Measurements from ENCODE around the gene YIF1A.

Gene YIF1A

GRCh38 chr11:66313321-66314185 is 24.6 kb upstream of the YIF1A start:
- TF ChIP-seq CTCF (IDR thresholded peaks at IDR 0.05; ENCODE audit: low read depth, low read length) (no peak), EZH2phosphoT487 (IDR thresholded peaks at IDR 0.05; ENCODE audit: low read depth) (no peak)
- peak overlapping the region; percentile 69 for H3K4me3 ChIP-seq (ENCODE audit: low read length)
- no peaks in the 10 kb centered on the region for H3K36me3 ChIP-seq (replicated peaks; ENCODE audit: low read depth, low read length)
- no peaks in the 10 kb centered on the region for H4K20me1 ChIP-seq (ENCODE audit: insufficient read depth, low read length)
- H3K9me3 ChIP-seq (ENCODE audit: insufficient read depth, low read length) = no peaks in the 10 kb centered on the region
- H3K27me3 ChIP-seq (ENCODE audit: low read depth, low read length) = no peaks in the 10 kb centered on the region; the same call in 1 of the 2 replicates
- peaks cover 16% of the 10 kb centered on the region for H3K4me1 ChIP-seq (ENCODE audit: low read length)
- peak overlapping the region; percentile 59 for H3K4me2 ChIP-seq (ENCODE audit: low read length)
- H2AFZ ChIP-seq (ENCODE audit: low read depth, low read length) = no peak overlapping the region
- H3K27ac ChIP-seq (ENCODE audit: low read length) = no peak overlapping the region
- H3K79me2 ChIP-seq (ENCODE audit: low read length) = no peaks in the 10 kb centered on the region
- no peak overlapping the region for H3K9ac ChIP-seq (ENCODE audit: low read length)

- no peaks in the 10 kb centered on the region for H4K20me1 ChIP-seq (ENCODE audit: insufficient read depth, low read length)
- H3K79me2 ChIP-seq (ENCODE audit: low read length) = no peaks in the 10 kb centered on the region
- H3K9ac ChIP-seq (ENCODE audit: low read length) = no peak overlapping the region
- H3K9me3 ChIP-seq (ENCODE audit: insufficient read depth, low read length) = no peaks in the 10 kb centered on the region
- peak overlapping the region; percentile 59 for H3K4me2 ChIP-seq (ENCODE audit: low read length)
- H3K27ac ChIP-seq (ENCODE audit: low read length) = no peak overlapping the region
- no peaks in the 10 kb centered on the region for H3K36me3 ChIP-seq (replicated peaks; ENCODE audit: low read depth, low read length)
- H2AFZ ChIP-seq (ENCODE audit: low read depth, low read length) = peak overlapping the region; percentile 66; the same call in 1 of the 2 replicates
- no peaks in the 10 kb centered on the region; the same call in 1 of the 2 replicates for H3K27me3 ChIP-seq (ENCODE audit: low read depth, low read length)
- TF ChIP-seq EZH2phosphoT487 (IDR thresholded peaks at IDR 0.05; ENCODE audit: low read depth) (no peak), CTCF (IDR thresholded peaks at IDR 0.05; ENCODE audit: low read depth, low read length) (no peak)
- peak overlapping the region; percentile 69 for H3K4me3 ChIP-seq (ENCODE audit: low read length)
- H3K4me1 ChIP-seq (ENCODE audit: low read length) = peaks cover 8% of the 10 kb centered on the region
Observed at GRCh38 chr11:66312549-66313320, 23.8 kb upstream of the YIF1A start.

GRCh38 chr11:66311965-66312548 is 23.1 kb upstream of the YIF1A start:
- H3K9ac ChIP-seq (ENCODE audit: low read length) = no peak overlapping the region
- peak; percentile 37; the same call in 1 of the 2 replicates for TF ChIP-seq CTCF (IDR thresholded peaks at IDR 0.05; ENCODE audit: low read depth, low read length)
- TF ChIP-seq EZH2phosphoT487 (IDR thresholded peaks at IDR 0.05; ENCODE audit: low read depth) = no peak
- H4K20me1 ChIP-seq (ENCODE audit: insufficient read depth, low read length) = no peaks in the 10 kb centered on the region

More at GRCh38 chr11:66311965-66312548, 23.1 kb upstream of the YIF1A start:
- Histone ChIP-seq H3K4me2 (ENCODE audit: low read length) (peak overlapping the region; percentile 59), H3K4me3 (ENCODE audit: low read length) (peak overlapping the region; percentile 69), H3K27me3 (ENCODE audit: low read depth, low read length) (peaks cover 3% of the 10 kb centered on the region; the same call in 1 of the 2 replicates), H3K27ac (ENCODE audit: low read length) (no peak overlapping the region), H3K9me3 (ENCODE audit: insufficient read depth, low read length) (no peaks in the 10 kb centered on the region), H3K36me3 (replicated peaks; ENCODE audit: low read depth, low read length) (no peaks in the 10 kb centered on the region), H2AFZ (ENCODE audit: low read depth, low read length) (peak overlapping the region; percentile 66; the same call in 1 of the 2 replicates), H3K79me2 (ENCODE audit: low read length) (no peaks in the 10 kb centered on the region), H3K4me1 (ENCODE audit: low read length) (peaks cover under 1% of the 10 kb centered on the region)

Data from OCI-LY3 (cell line).